G401 (cell line): ENCODE results near the gene CCHCR1. TPM values are rescaled to one million over a fixed set of nuclear protein-coding genes. Genes with fewer than 3 reads are reported as not detected.

Experiments
- DNase-seq: peaks from one replicate; pipeline ENCODE4 v3.0.0-alpha.2; 2015; ENCODE audit warnings: low spot score
- in situ Hi-C: cut with HindIII; loops from 2 replicates; pipeline ENCODE4 v1.10.0; 2016; ENCODE audit warnings: low sequenced_read_pairs, mixed read lengths
- total RNA-seq: library from RNA; depleted of rRNA; stranded (reverse); fragments of >200 nt; shearing (Covaris generic); gene quantifications from 2 replicates; pipeline ENCODE4 v1.2.3, GENCODE V29; 2014

Gene CCHCR1
- total RNA-seq, 1 experiment from 2014 or later: 37.5 TPM

DNA sequence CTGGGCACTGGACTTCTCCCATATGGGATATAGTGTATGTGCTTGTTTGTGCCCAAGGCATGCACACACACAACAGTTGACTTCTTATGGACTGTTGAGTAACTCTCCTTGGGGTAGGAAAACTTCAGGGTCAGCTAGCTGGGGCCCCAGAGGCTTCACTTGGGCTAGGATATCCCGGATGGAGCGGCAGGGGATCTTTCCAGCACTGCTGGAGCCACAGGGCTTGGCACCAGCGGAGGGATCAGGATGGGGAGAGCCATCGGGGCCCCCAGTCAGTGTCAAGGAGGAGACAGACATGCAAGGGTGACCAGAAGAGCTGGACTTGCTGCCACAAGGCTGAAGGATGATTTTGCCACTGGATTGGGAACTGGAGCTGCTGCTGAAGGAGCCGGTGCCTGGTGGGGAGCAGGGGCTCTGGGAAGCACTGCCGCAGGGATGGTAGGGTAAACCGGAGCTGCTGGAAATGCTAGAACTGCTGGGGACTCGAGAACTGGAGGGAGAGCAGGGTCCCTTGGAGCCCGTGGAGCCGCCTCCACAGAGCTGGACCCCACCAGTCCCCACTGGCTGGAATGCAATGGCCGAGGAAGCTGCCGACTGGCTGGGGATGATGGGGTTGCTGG is 41.6 kb downstream of the CCHCR1 start:
- in situ Hi-C loops: no loop called here
- no peak for DNase-seq

- DNase-seq: peak; percentile 36
- in situ Hi-C loops: no loop called here
These were observed 42.4 kb downstream of the CCHCR1 start for GRCh38 chr6:31114970-31115849.

DNA sequence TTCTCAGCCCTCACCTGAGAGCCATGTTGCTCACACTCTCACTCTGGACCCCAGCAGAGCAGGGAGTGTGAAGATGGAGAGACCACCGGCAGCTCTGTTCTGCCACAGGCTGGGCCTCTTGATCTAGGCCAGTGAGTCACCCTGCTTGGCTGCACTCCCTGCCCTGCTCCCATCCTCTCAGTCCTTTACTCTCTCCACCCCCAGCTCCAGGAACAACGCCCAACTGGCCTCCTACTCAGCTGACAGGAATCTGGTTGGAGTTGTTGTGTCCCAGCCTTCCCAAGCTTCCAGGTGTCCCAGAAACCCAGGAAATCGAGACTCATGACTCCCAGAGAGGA is 43.1 kb downstream of the CCHCR1 start, which contains the start of gene PSORS1C1:
PSORS1C1 (plus strand) TSS at position 260 of the 338 bp plus-strand sequence. CDS start 14,833 bp downstream, outside the sequence.
- in situ Hi-C loops: no loop called here

DNA sequence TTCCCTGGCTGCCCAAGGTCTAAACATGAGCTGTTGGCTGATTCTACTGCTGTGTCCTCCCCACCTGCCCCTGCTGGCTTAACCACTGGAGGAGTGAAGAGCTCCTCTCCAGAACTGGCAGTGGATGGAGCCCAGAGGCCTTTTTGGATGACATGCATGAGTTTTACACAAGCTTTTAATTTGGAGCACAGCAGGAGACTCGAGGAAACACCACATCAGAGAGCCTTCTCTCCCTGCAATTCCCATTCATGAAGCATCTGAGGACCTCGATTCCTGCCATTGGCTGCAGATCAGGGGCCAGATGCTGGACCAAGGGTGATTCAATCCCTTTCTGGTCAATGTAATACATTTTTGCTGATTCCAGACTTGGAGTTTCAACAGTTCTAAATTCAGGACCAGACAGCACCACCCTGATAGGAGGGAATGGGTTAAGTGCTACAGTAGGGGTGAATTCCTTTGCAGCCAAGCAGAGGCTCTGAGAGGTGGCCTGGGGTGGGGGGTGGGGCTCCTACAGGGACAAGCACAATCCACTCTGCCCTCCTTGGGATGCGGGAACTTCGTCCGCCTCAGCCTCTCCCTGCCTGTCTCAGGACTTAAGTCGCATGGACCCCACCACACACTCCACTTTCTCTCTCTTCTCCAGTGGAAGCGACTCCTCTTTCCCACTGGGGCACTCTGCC is 43.6 kb downstream of the CCHCR1 start:
- DNase-seq: no peak
- in situ Hi-C loops: no loop called here

More for the DNA sequence above, 43.1 kb downstream of the CCHCR1 start, which contains the start of gene PSORS1C1:
- DNase-seq: peak; percentile 23

DNA sequence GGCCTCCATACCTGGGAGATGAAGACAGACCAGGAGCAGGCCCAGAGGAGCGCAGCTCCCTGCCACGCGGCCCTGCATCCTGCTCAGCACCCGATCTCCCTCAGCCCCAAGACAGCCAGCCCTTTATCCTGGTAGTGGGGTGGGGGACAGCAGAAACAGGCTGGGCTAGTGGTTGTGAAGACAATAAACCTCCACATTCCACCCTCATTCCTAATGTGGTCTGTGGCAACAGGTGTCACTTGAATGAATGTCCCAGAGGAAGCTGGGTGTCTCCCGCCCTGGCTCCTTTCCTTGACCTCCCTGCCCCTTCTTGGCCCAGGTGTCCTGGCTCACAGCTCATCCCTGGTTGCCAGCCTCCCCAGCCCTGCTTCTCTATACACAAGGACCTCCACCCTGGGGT is 45.1 kb downstream of the CCHCR1 start, which contains the start of gene C6orf15:
C6orf15 (minus strand) TSS at position 98 of the 400 bp plus-strand sequence; CDS start at position 78, 20 bp downstream.
- in situ Hi-C loops: no loop called here
- DNase-seq: no peak

DNA sequence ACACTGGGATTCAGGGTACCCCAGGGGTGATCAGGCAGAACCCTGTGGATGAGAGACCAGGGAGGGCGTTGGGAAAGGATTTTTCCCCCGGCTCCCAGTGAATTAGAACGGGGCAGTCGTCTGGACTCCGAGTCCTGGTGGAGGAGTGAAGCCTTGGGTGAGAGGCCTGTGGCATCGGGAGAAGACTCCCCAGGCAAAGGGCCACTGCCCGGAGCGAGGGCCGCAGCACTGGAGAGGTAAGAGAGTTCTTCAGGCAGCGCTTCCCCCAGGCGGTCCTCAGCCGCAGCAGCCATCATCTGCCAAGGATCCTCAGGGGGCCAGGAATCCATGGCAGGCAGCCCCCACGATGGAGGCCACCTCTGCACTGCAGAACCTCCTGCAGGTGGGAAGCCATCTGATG is 45.9 kb downstream of the CCHCR1 start:
- no peak for DNase-seq
- in situ Hi-C loops: no loop called here

- no peak for DNase-seq
- in situ Hi-C loops: no loop called here
These were observed 46.6 kb downstream of the CCHCR1 start for GRCh38 chr6:31110825-31111582.

DNA sequence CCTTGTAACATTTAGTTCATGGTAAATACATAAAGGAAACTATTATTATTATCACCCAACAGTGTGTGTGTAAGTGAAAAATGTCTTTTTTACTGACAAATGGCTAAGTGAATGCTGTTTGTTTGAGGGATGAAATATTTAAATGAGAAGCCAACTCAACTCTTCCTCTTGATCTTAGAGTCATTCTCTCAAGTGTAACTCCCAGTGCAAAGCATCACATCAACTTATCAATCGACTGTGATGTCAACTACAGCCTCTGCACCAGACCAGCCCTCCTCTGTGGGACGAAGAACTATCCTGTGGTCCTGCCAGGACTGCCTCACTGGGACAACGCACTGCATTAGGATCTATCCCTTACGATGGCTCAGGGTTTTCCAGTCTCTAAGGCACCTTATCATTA is 50.5 kb downstream of the CCHCR1 start:
- in situ Hi-C loops: no loop called here

DNA sequence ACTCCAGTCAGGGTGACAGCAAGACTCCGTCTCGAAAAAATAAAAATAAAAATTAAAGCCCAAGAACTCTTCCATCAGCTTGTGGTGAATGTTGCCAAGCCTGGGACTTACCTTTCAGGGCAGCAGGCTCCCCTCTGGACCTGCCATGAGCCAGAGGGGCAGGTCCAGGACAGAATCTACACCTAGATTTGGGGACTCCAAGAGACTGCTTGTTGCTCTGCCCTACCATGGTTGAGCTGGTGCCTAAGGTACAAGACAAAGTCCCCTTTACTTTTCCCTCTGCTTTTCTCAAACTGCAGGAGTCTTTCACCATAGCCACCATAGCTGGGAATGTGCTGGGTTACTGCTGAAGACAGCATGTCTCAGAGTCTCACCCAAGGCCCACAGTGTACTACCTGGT is 54.5 kb downstream of the CCHCR1 start:
- no peak for DNase-seq
- in situ Hi-C loops: no loop called here

More for the DNA sequence above, 50.5 kb downstream of the CCHCR1 start:
- DNase-seq: no peak

GRCh38 chr6:31098449-31098938 is 59.1 kb downstream of the CCHCR1 start:
- in situ Hi-C loops: no loop called here
- no peak for DNase-seq

DNA sequence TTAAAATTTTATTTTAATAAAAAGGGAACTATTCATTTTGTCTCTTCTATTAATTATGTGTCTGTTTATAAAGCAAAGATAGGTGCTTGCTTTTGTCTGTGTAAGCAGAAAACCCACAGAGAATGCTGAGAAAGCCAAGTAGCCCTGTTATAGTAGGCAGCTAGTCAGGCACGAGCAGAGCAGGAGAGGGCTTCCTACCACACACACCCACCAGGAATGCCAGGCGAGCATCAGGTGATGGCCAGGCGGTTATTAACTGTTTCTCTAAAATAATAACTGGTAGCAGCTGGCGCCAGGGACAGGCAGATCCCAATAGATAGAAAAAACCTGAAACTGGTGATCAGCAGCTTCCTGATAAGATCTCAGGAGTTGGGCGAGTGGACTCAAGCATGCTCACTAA is 60.9 kb downstream of the CCHCR1 start:
- no peak for DNase-seq
- in situ Hi-C loops: no loop called here

- DNase-seq: no peak
- in situ Hi-C loops: no loop called here
These were observed 61.4 kb downstream of the CCHCR1 start for GRCh38 chr6:31096215-31096614.

GRCh38 chr6:31094389-31094881 is 63.2 kb downstream of the CCHCR1 start:
- DNase-seq: peak; percentile 96
- in situ Hi-C loops: no loop called here

GRCh38 chr6:31092769-31093505 is 64.7 kb downstream of the CCHCR1 start:
- in situ Hi-C loops: no loop called here
- DNase-seq: no peak
